GM19372 (cell line): ENCODE data around the gene NKAIN2.

Source experiments
- ATAC-seq: cut with Tn5 transposase; IDR thresholded peaks from one replicate; pipeline ENCODE4 v1.9.1; 2021; ENCODE audit warnings: mild to moderate bottlenecking, low read depth, moderate library complexity; ENCODE audit not compliant: unreplicated experiment

NKAIN2 gene

DNA sequence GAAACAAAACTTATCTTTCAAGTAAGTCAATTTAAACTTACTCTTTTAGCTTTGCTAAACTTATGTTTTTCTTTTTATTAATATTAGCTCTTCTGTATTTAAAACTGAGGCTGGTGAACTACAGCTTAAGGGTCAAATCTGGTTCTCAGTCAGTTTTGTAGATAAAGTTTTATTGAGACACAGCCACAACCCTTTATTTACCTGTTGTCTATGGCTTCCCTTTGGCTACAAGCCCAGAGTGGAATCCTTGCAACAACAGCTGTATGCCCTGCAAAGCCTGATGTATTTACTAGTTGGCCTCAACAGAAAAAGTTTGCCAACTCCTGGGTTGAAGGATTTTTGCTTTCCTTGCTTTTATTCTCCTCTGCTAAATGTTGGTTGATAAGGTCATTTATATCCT lies 667.1 kb downstream of the NKAIN2 start:
- ATAC-seq, result no peak

DNA sequence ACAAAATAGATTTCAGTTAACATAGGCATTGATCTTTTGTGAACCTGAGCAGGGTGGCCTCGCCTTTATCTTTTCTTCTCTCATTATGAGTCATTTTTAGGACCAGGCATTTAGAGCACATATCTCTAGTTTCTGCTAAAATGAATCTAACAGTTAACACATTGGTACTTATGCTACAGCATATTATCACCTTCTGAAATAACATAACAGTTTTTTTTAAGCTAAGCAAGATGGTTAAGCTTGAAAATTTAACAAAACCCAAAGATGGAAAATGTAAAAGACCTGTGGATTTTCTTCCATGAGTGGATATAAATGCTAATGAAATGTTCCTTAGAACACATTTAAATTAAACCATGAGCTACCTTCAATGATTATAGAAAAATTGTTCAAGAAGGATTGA lies 671.5 kb downstream of the NKAIN2 start:
- ATAC-seq, result no peak

DNA sequence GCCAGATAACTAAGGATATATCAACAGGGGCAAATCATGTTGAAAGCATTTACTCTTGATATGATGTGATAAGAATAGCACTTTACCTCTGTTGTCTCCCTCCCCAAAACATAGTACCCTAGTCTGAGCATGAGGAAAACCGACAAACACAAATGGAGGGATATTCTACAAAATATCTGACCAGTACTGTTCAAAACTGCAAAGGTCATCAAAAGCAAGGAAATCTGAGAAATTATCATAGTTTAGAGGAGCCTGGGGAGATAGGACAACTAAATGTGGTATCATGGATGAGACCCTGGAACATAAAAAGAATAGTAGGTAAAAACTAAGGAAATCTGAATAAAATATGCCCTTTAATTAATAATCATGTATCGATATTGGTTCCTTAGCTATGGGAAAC lies 675.2 kb downstream of the NKAIN2 start:
- no peak for ATAC-seq

DNA sequence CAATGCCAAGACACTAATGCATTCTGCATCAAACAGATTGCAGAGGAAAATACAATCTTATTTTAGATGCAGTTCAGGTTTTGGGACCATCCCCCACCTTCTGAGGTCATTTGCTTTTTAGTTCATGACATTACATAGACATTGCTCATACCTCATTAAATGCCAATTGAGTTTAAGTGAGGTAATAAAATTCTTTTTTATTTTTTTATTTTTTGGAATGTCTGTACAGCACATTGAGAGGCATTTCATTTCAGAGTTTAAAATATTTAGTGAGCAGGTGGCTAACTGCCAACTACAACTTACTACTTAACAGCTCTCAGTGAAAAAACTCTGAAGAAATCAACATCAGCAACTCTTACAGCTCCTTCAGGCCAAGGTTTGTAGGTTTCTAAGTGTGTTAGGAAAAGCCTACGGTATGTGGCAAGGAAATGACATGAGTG lies 676.3 kb downstream of the NKAIN2 start:
- ATAC-seq, result no peak

DNA sequence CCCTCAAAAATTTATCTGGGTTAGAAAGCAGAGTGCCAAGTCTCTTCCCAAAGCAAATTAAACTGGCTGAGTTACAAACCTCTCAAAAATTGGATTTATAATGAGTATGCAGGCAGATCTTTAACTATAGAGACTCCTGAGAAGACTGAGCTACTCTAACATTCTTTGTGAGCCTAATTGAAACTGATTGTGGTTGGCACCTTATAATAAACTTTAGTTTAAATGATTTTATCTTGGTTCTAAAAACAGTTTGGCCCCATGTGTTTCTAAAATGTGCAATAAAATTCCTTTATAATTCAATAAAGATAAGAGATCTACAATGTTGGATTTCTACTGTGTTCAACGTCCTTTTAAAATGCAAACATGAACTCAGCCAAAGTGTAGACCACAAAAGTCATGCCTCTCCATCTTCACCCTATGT lies 678.4 kb downstream of the NKAIN2 start:
- no peak for ATAC-seq

DNA sequence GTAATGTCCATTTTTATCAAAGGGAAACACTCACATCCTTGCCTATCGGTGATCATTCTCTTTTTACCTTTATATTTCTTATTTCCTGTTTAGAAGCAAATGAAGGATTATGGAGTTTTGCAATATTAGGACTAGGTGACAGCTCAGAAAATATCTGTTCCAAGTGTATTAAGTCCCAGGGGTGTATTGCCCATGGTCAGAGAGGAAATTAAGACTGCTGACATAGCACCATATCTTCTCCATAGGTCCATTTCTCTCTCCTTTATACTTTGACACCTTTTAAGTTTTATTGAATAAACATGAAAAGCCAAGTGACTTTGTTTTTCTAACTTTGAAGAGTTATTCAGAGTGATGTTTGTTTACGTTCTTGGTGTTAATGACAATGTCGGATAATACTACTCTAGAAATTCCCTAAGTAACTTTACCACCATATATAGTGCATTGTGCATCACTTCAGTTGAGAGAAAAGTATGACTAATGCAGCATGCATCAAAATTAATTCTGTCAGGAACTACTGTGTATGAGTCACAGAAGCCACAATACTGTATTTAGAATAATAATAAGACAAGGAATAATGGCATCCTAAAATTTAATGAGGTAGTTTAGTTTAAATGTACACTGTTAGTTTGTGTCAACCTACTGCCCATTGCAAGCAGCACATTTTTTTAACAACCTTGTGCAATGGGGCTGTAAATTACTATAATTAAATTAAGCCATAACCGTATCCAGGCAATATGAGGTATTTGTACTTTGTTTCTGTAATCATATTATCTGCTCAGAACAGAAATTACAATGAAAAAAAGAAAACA lies 684.2 kb downstream of the NKAIN2 start:
- no peak for ATAC-seq

DNA sequence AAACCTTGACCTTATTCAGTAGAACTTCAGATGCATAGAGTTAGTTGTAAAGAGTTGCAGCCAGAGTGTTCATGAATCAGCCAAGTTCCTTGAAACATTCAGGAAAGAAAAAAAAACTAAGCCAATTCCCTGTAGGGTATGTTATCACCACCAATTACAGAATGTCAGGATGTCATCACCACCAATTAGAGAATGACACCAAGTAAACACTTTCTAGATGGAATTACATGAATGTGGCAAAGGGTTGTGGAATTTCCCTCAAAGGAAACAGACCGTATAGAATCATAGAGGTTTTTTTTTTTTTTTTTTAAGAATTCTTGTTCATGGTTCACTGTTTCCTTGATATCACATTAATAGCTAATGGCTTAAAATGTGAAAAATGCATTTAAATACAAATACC lies 686.5 kb downstream of the NKAIN2 start:
- no peak for ATAC-seq

DNA sequence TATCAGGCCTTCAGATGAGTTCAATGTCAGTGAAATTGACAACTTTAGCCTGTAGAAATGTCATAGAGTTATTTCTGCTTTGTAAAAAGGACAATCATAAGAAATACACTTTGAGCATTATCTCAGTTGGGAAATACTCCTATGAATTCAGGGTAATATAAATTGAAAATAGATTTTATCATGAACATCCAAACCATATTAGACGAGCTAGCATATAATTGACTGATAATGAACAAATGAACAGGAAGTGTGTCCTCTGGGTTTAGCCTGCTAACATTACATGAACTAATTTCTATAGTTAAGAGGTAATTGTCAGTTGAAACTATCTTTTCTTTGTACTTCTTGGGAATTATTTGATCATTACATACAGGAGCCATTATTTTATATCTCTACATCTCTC lies 689.6 kb downstream of the NKAIN2 start:
- ATAC-seq, result no peak

DNA sequence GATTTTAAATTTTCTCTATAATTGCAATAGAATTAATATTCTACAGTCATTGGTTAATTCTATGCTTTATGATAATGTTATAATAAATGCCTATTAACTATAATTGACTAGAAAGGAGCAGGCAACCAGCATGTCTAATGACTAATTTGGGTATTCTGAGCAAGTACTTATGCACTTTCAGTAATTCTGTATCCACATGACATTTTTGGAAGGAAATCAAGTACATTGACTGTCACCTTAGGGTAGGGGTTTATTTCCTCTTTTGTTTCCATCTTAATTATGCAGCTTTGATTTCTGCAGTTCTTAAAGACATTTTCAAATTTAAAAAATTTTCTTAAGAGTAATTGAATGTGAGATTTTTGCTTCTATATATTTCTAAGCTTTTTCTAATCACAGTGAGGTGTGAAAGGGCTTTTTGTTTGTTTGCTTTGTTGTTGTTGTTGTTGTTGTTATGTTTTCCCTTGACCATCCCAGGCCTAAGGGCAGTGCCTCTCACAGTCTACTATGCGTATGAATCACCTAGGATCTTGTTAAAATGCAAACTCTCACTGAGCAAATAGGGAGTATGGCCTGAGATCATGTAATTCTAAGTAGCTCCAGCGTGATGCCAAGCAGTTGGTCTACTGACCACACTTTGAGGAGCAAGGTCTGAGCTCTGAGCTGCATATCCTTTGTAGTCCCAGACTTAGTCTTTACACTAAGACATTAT lies 691.4 kb downstream of the NKAIN2 start:
- ATAC-seq, result no peak

DNA sequence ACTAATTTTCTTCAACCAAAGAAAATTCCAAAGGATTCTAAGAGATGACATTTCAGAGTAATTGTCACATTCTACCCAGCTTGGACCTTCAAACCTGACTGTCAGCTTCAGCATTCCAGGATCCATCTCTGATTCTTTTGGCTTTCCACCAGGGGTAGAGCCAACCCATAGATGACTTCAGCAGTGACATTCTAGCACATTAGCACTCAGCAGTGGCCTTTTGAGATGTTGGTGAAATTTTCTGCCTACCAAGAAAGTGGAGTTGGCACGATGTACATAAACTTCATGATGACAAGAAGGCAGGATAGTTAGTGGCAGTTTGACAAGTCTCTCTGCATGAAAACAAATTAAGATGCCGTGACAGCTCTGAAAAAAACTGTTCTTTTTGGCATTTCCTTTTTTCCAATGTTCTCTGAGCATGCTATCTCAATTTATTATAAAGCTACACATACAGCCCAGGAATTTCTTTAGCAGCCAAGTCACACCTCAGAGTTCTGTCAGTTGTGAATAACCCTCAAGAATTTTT lies 692.1 kb downstream of the NKAIN2 start:
- no peak for ATAC-seq

DNA sequence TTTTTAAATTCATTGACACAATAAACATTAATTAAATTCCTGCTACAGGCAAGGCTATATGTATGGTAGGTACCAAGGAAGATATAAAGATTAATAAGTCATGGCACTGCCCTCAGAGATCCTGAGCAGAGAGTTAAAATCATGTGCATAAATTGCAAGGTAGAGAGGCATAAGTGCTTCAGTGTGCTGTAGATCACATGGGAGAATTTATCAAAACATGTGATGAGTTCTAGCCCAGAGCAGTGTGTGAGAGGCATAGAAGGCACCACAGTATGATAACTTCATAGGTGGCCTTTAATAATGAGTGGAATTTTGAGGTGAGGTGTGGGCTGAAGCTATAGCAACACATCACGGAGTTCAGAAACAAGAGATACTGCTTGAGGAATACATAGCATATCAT lies 692.7 kb downstream of the NKAIN2 start:
- ATAC-seq, result no peak

DNA sequence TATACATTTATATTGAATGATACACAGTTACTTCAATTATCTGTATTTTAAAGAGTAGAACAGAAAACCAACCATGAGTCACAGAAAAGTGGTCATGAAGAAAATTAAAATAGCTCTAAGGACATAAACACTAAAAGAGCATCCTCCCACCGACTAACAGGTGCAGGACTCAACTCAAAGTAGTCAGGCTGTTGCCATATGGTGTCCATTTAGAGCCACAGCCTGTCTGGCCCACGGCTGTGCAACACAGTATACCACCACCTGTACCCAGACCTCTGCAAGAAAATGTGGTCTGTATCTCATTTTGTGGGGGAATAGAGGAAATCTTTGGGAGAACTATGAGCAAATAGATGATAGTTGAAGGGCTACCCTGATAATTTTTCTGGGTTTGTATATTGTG lies 708.8 kb downstream of the NKAIN2 start:
- no peak for ATAC-seq

DNA sequence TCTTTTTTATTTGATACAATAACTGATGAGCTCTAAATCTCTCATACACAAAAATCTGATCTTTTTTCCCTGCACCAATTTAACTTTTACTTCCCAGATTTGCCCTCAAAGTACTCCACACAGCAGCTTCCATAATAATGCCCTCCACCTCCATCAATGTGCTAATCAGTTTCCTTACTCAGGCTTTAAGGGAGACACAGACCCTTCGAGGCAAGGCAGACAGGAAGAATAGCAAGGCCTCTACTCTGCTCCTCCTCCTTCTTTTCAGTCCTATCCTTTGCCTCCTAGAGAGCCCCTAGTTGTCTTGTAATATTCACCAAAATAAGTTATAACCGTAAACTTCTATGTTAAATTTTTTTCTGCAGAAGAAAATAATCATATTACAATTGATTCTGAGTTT lies 713.7 kb downstream of the NKAIN2 start:
- no peak for ATAC-seq

DNA sequence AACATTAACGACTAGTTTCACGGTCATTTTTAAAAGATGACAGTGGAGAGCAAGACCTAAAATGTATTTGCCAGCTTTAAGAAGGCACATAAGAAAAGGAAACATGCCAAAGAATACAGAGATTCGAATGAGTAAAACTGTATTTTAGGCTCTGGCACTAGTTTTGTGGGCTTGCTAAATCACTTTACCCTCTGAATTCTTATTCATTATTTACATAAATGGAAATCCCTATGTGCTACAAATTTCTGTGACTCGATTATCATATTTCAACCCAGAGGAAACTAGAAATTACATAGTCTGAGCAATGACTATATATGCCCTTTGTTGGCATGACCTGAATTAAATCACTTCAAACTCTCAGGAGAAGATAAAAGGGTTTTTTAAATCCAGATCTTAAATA lies 716.8 kb downstream of the NKAIN2 start:
- ATAC-seq, result no peak

DNA sequence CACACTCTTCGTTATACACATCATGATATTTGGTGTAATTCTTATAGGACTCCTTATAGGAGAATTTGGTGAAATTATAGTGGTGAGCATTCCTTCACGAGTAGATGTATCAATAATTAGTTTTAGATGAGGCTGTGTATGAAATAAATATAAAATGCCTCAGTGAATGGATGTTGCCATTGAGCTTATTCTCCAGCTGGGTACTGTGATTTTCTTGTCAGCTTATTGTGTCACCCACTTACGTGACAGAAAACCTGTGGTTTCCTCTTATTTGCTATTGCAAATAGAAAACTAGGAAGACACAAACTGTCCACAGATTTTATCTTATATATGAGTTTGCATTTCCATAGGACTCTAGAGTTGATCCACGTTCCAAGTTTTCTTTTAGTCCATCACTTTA lies 718.7 kb downstream of the NKAIN2 start:
- ATAC-seq, result no peak

DNA sequence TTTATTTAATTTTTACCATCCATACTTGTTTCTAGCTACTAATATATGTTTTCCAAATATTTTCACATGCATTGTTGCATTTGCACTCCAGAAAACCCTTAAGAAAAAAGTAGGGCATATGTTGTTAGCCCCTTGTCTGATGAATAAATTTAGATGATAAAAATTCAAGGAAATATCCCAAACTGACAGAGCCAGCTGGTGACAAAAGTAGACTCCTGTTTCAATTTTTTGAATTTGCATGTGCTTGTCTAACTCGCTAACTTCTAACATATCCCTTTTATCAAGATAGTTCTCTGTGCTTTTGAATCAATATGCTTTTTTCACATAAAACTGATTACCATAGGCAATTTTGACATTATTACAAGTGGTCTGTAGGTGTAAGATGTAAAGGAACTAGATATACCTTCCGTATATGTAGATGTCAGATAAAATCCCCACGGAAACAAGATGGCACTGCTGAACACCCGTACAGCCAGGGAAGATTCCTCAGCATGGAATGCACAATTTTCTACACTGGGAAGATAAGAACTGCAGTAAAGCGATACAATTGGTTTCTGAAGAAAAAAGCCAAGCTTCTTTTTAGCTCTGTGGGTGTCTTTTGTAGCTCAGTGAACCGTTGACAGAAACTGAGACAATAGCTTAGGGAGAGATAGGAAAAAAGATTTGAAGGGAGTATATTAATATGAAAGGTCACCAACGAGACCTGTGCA lies 721.0 kb downstream of the NKAIN2 start:
- no peak for ATAC-seq

DNA sequence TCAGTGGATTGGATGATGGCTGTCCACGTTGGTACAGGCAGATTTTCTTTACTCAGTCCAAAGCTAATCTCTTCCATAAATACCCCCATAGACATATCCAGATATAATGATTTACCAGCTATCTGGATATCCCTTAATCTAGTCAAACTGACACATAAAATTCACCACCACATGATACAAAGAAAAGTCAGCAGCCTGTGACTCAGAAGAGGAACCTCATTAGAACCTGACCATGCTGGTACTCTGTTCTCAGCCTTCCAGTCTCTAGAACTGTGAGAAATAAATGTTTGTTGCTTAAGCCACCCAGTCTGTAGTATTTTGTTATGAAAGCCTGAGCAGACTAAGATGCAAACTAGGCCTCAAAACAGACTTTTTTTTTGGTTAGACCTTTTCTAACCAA lies 727.3 kb downstream of the NKAIN2 start:
- ATAC-seq, result no peak

DNA sequence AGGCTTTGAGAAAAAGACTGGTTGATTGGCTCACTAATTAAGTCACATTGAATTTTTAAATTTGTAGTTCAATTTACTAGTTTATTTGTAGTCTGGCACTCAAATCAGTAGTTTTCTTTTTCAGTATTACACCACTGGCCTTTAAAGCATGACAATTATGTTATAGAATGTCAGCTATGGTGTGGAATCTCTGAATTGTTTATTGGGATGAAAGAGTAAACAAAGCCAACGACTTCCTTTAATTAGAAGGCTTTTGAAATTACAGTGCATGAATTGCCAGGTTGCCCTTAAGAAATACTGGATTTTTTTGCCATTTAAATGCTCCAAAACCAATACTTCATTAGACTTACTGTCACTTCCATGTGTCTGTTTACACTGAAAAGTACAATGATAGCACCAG lies 731.6 kb downstream of the NKAIN2 start:
- ATAC-seq, result no peak

DNA sequence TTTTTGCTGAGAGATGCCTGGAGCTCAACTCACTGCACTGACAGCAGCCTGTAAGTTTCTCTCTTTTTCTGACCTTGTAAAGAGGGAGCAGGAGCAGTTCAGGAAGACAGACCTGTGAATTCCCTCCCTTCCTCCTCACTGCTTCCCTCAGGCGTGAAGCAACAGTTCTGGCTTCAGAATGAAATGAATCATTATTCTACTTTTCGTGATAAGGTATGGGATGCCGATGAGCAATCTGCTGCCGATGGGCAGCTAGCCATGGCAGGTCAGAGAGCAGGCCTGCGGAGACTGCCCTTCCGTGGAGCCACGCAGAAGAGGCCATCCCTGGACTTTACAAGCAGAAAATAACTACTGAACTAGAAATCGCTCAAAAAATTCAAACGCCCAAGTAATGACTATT lies 732.1 kb downstream of the NKAIN2 start:
- ATAC-seq, result no peak

DNA sequence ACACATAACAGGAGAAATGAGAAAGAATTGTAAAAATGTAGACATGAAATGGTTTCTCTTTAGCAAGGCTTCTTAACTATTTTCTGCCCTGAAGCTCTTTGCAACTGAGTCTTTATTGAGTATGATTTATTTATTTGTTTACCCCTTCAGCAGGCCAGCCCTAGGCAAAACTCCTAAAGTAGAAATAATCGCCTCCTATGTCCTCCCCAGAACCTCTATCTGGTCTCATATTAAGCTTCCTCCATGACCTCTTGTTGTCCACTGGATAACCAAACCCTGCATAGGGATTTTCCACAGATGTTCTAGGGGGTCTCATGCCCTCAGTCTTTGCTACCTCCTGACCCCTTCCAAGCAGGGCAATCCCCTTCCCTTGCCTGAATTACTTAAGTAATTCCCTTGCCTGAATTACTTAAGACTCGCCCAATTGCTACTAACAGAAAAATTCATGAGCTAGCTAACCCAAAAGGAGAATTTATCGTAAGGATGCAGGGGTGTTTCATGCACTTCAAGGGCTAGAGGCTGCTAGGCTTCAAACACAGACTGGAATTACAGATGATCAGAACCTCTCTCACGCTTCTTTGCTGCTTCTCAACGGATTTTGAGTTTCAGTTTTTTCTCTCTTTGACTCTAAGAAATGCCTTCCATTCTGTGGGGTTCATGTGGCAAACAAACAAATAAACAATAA lies 732.6 kb downstream of the NKAIN2 start:
- ATAC-seq, result no peak

DNA sequence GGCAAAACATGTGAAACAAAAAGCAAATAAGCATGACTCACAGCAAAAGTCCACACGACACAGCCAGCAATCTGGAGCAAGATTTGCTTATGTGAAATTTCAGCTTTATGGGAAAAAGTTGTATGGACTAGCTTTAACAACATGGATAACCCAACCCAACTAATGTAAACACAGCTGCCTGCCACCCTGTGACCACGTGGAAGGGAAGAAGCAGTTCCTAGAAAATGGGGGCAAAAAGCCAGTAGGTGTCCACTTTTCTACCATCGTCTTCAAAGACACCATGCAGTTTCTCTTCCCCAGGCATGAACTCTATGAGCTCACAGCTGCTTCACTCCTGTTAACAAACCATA lies 733.2 kb downstream of the NKAIN2 start:
- no peak for ATAC-seq
